GM12874 (cell line): Measurements from ENCODE around the gene SH3GL2.

Experiments used
- CTCF ChIP-seq: IDR thresholded peaks from 2 replicates; pipeline ENCODE4 v1.5.1; 2011; ENCODE audit warnings: low read depth, mild to moderate bottlenecking, control low read depth, low read length, moderate library complexity; ENCODE audit not compliant: insufficient read depth

SH3GL2 gene

GRCh38 chr9:17829812-17830385, 251.0 kb downstream of the SH3GL2 start:
- no peak for TF ChIP-seq CTCF

DNA sequence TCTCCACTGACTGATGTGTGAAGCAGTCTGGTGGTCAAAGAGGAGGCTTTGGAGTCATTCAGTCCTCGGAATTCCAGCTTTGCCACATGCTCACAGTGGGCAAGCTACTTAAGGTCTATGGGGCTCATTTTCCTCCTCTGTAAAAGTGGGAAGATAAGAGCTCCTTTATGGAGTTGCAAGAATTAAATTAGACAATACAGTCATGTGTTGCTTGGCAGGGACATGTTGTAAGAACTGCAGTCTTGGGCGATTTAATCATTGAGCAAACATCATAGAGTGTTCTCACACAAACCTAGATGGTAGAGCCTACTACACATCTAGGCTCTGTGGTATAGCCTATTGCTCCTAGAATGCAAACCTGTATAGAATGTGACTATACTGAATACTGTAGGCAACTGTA, 253.9 kb downstream of the SH3GL2 start:
- TF ChIP-seq CTCF: no peak

DNA sequence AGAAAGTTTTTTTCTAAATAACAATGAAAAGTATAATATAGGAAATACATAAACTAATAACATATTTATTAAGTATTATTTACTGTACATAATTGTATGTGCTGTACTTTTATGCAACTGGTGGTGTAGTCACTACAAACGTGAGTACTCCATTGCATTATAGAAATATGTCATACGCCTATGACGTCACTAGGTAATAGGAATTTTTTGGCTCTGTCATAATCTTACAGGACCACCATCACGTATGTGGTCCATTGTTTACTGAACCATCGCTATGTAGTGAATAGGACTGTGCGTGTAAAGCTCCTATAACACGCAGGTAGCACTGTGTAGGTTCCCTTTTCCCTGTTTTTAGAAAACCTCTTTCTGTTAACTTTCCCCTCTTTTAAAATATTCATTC, 255.0 kb downstream of the SH3GL2 start:
- no peak for TF ChIP-seq CTCF

- no peak for TF ChIP-seq CTCF
These were observed 259.1 kb downstream of the SH3GL2 start for GRCh38 chr9:17837965-17838364.

DNA sequence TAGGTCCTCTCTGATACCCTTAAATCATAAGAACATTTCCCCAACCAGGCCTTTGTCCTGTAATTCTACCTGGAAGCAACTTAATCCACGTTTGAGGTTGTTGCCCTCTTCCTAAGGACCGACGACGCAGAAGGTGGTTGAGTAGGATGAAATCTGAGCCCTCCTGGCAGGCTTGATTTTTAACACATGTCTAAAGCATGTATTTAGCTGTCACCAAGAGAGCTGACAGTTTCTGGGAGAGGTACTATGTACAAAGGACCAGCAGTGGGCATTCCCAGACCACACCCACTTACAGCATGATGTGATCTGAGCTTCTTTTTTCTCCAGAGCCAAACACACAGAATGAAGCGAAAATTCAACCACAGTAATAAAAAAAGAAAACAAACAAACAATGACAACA, 260.9 kb downstream of the SH3GL2 start:
- TF ChIP-seq CTCF: no peak

DNA sequence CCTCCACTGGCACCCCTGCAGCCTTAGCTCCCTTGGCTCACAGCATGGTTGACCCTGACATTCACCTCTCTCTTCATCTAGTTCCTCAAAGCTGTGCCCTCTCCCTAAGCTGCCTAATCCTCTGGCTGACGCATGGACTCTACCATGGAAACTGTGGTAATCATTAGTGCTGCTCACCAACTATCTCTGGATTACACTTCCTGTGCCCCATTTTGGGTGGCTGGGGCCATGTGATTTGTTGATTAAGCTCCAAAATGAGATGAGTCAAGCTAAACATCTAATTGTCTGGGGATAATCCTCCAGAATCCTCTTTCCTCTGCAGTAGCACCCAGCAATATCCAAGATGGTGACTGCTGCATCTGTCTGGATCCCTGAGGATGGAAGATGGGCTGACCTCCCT, 264.4 kb downstream of the SH3GL2 start:
- TF ChIP-seq CTCF: no peak
